ENCODE data around the gene MTMR3. TPM values are rescaled to one million over a fixed set of nuclear protein-coding genes. Genes with fewer than 3 reads are reported as not detected.
A peak's percentile ranks its signal among the peaks of the same experiment; 100 is the strongest.
"Not testable (repeated sequence)": the region's sequence is repeated elsewhere in the genome, so short reads cannot be mapped to it uniquely, and the experiment has no call there.

MTMR3 gene
- total RNA-seq = 30.3 and 32.3 TPM in 2 replicates

DNA sequence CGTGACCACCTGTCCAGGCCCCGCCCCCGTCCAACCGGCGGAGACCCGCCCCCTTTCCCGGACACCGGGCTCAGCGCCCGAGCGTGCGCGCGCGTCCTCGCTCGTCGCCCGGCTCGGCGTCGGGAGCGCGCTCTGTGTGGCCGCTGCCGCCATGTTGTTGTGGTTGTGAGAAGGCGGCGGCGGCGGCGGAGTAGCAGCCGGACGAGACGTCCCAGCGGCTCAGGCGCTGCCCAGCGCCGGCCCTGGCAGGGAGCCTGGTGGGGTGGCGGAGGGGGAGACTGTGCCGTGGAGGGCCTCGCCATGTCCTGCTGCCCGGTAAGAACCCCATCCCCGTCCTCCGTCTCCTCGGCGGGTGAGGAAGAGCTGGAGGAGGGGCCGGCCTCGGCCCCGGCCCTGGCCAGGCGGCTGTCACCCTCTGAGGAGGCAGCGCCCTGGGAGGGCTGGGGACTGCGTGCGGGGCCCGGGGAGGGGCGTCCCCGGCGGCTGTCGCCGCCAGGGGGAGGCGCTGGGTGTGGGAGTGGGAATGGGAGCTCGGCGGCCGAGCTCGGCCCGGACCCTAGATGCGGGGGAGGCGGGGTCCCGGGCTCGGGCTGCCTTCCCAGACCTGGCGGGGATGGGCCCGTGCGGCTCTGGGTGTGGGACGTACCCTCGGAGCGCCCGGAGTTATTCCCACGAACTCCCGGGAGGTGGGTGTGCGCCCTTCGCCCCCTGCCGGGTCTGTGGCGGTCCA is at the start of gene MTMR3:
Gene MTMR3 (plus strand): TSS at position 130 of the 730 bp plus-strand sequence. CDS start 87,886 bp downstream, outside the sequence.
- FAIRE-seq = no peak

DNA sequence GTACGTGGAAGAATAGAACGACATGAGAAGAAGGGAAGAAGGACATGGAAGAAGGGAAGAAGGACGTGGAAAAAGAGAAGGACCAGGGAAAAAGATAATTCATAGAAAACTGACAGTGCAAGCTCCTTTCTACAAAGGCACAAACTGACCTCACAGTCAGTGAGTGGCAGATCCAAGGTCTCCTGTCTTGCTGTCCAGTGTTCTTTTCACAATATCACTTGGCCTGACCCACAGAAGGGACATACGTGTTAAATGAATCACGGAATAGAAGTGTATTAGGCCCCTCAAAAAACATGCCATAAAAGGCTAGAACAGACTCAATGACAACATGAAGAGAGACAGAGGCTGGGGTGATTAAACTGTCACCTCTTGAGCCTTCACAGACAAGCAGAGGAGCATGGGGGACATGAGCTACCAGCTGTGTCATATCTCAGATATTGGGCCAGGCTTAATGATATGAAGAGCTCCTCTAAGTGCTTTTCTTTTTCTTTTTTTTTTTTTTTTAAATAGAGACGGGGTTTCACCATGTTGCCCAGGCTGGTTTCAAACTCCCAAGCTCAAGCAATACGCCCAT is 49.5 kb upstream of the MTMR3 start:
- Histone ChIP-seq H3K27me3 (ENCODE audit: control insufficient read depth, insufficient read depth, low read length) (no peaks in the 10 kb centered on the region), H3K4me3 (ENCODE audit: low read depth, low read length) (no peak overlapping the region), H3K36me3 (ENCODE audit: control insufficient read depth, insufficient read depth, low read length) (peaks cover 3% of the 10 kb centered on the region)
- DNase-seq (ENCODE audit: low read depth) (no peak), FAIRE-seq (no peak)
- TF ChIP-seq, protein P1, sequence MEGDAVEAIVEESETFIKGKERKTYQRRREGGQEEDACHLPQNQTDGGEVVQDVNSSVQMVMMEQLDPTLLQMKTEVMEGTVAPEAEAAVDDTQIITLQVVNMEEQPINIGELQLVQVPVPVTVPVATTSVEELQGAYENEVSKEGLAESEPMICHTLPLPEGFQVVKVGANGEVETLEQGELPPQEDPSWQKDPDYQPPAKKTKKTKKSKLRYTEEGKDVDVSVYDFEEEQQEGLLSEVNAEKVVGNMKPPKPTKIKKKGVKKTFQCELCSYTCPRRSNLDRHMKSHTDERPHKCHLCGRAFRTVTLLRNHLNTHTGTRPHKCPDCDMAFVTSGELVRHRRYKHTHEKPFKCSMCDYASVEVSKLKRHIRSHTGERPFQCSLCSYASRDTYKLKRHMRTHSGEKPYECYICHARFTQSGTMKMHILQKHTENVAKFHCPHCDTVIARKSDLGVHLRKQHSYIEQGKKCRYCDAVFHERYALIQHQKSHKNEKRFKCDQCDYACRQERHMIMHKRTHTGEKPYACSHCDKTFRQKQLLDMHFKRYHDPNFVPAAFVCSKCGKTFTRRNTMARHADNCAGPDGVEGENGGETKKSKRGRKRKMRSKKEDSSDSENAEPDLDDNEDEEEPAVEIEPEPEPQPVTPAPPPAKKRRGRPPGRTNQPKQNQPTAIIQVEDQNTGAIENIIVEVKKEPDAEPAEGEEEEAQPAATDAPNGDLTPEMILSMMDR (IDR thresholded peaks at IDR 0.05; ENCODE audit: insufficient read depth, low read length, severe bottlenecking) = no peak

More for the DNA sequence above, at the start of gene MTMR3:
- Histone ChIP-seq H3K36me3 (ENCODE audit: control insufficient read depth, insufficient read depth, low read length) (no peaks in the 10 kb centered on the region), H3K27me3 (ENCODE audit: control insufficient read depth, insufficient read depth, low read length) (no peaks in the 10 kb centered on the region), H3K4me3 (ENCODE audit: low read depth, low read length) (peak within 1 kb of the TSS; percentile 93)
- TF ChIP-seq, protein P1 (IDR thresholded peaks at IDR 0.05; ENCODE audit: insufficient read depth, low read length, severe bottlenecking) = peak; percentile 48
- DNase-seq (ENCODE audit: low read depth) = peak; percentile 69

DNA sequence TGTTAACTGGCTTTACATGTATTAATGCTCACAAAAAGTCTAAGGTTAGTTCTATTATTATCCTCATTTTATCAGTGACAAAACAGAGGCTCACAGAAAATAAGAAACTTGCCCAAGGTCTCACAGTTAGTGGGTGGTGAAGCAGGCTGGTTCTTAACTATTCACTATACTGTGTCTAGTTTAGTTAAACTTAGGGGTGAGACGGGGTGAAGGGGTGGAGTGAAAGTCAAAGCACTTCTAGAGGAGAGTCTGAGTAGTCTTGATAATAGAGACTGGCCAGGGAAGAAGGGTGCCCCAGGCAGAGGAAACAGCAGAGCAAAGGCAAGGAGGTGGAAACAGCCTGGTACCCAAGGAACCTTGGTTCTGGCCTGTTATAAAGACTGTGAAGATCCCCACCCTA is 48.9 kb upstream of the MTMR3 start:
- FAIRE-seq (no peak), DNase-seq (ENCODE audit: low read depth) (no peak)
- Histone ChIP-seq H3K4me3 (ENCODE audit: low read depth, low read length) (no peak overlapping the region), H3K36me3 (ENCODE audit: control insufficient read depth, insufficient read depth, low read length) (peaks cover 3% of the 10 kb centered on the region), H3K27me3 (ENCODE audit: control insufficient read depth, insufficient read depth, low read length) (no peaks in the 10 kb centered on the region)
- TF ChIP-seq, protein P1 (IDR thresholded peaks at IDR 0.05; ENCODE audit: insufficient read depth, low read length, severe bottlenecking) = no peak

DNA sequence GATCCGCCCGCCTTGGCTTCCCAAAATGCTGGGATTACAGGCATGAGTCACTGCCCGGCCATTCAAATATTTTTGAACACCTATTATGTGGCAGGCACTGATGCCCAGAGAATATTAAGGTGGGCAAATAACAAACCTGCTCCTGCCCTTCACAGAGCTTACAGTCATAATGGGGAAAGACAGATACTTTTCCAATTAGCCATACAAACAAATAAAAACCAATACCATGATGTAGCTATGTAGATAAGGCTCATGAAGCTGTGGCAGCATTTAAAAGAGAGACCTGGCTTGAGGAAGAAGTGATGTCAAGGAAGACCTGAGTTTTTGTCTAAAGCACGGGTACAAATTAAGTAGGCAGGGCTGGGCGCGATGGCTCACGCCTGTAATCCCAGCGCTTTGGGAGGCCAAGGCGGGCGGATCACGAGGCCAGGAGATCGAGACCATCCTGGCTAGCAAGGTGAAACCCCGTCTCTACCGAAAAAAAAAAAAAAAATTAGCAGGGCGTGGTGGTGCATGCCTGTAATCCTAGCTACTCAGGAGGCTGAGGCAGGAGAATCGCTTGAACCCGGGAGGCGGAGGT is 46.1 kb upstream of the MTMR3 start:
- not testable (repeated sequence) for H3K36me3 ChIP-seq (ENCODE audit: control insufficient read depth, insufficient read depth, low read length); H3K4me3 ChIP-seq (ENCODE audit: low read depth, low read length); DNase-seq (ENCODE audit: low read depth); FAIRE-seq; H3K27me3 ChIP-seq (ENCODE audit: control insufficient read depth, insufficient read depth, low read length)

DNA sequence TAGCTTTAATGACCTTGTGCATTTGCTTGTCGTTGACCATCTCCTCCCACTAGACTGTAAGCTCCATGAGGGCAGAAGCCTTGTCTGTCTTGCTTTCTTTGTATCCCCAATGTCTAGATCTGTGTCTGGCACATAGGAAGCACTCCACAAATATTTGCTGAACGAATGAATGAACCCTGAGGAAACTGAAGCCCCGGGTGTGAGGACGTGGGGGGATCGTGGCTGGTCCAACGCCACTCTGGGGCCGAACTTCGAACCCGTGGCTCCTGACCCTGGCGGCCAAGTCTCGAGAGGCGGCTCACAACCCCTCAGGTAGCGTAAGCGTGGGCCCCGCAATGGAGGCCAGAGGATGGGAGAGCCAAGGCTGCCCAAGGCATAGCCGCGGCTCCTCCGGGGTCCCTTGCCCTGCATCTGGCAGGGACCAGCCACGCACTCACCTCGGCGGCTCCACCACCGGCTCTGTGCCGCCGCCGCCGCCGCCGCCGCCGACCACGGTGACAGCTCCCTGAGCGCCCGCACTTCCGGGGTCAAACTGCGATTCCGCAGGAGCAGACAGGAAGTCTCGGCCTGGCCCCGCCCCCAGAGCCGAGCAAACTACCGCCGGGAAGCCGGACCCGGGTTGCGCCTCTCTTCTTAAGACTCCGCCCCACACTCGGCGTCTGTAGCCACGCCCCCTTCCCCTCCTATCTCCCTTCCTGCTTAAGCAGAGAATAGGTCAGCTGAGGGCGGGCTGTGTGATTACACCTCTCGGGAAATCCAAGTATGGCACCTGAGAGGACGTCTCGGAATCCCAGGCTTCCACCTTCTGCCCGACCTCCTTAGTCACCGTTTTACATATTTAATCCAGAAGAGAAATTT is 45.0 kb upstream of the MTMR3 start, which contains the start of gene ASCC2:
Gene ASCC2 (minus strand): TSS at position 534 of the 858 bp plus-strand sequence. CDS start 5,949 bp downstream, outside the sequence.
- TF ChIP-seq, protein P1 (IDR thresholded peaks at IDR 0.05; ENCODE audit: insufficient read depth, low read length, severe bottlenecking) = no peak
- H3K27me3 ChIP-seq (ENCODE audit: control insufficient read depth, insufficient read depth, low read length) = no peaks in the 10 kb centered on the region
- no peak for FAIRE-seq
- DNase-seq (ENCODE audit: low read depth) = peak; percentile 97
- H3K36me3 ChIP-seq (ENCODE audit: control insufficient read depth, insufficient read depth, low read length) = peaks cover 1% of the 10 kb centered on the region
- H3K4me3 ChIP-seq (ENCODE audit: low read depth, low read length) = peak within 1 kb of the TSS; percentile 91
